Stimulated activated CD8-positive, alpha-beta memory T cell treated with anti-CD3 and anti-CD28 coated beads, Interleukin-2, amount 100 ng/mL, for 48 hours (primary cell): ENCODE measurements around the gene GPR37.
A peak's percentile ranks its signal among the peaks of the same experiment; 100 is the strongest.

Experiments
- DNase-seq, 2 donors: peaks; one replicate each; pipeline ENCODE4 v3.0.0-alpha.2; 2020; ENCODE audit warnings: low read depth in 2 of 2

The GPR37 gene, protein sequence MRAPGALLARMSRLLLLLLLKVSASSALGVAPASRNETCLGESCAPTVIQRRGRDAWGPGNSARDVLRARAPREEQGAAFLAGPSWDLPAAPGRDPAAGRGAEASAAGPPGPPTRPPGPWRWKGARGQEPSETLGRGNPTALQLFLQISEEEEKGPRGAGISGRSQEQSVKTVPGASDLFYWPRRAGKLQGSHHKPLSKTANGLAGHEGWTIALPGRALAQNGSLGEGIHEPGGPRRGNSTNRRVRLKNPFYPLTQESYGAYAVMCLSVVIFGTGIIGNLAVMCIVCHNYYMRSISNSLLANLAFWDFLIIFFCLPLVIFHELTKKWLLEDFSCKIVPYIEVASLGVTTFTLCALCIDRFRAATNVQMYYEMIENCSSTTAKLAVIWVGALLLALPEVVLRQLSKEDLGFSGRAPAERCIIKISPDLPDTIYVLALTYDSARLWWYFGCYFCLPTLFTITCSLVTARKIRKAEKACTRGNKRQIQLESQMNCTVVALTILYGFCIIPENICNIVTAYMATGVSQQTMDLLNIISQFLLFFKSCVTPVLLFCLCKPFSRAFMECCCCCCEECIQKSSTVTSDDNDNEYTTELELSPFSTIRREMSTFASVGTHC

DNA sequence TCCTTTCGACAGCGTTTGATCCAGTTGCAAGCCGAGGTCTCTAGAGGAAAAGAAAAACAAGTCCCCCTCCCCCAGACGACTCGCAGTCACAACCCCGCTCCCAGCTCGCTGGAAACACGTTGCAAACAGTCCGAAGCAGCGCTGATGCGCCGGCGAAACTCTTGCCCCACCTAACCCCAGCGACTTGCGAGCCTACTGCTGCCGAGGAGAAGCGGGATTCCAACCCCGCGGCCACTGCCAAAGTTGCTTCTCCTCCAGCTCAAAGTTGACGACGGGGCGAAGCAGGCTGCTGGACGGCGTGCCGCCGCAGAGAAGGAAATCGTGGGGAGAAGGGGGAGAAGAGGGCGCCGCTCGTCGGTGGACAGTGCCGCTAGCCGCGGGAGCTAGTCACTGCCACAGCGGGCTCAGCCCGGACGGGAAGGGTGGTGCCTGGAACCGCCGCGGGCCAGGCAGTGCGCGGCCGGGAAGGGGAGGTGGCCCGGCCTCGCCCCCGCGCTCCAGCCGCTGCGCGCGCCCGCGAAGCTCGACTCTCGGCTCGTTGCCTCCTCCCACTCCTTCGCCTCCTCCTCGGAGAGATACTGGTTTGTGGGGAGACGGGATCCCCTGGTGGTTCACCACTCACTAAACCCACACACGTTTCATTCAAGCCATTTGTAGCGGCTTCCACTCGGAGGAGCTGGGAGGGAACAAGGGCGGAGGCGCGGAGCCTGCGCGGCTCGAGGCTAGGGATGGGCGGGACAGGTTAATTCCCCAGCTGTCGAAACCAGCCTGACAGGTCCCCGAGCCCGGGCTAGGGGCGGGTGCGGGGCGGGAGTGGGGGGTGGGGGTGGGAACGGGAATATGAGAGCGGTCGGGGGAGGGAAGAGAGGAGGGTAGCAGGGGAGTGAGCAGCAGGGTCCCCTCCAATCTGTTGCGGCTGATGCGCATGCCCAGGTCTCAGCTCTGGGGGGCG is at the start of gene GPR37:
Gene GPR37 (minus strand): TSS at position 392 of the 952 bp plus-strand sequence. CDS start 816 bp downstream, outside the sequence.
- DNase-seq = peak; percentile 18 to 27

DNA sequence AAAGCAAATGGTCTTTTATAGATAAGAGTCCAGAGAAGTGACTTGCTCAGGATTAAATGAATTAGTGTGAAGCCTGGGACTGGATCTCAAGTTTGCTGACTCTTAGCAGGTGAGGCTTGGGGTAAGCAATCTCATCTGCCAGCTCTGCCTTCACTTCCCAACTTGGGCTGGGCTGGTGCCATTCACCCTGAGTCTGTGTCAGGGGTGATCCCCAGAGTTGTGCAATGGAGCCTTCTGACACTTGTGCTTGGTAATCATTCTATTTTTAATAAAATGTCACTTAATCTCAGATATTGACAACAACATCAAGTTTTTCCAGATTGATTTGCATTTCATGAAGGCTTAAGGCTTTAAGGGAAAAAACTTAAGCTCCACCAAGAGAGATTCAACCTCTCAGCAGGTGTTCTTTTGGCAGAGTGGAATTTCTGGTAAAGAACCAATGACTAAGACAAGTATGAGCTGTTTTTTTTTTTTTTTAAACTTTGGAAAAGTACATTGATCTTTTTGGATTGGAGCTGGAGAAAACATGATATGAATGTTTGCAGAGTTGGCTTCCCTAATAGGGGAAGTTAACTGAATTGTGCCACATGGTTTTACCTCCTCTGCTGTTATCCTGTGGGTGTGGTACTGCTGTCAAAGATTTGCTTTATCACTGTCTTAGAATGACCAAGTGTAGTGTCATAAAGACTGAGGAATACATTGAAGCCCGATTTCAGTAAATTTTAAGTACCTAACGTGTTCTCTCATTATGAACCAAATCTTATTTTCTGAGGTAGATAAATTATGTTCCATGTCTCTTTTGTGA is 48.6 kb upstream of the GPR37 start:
- no peak for DNase-seq

DNA sequence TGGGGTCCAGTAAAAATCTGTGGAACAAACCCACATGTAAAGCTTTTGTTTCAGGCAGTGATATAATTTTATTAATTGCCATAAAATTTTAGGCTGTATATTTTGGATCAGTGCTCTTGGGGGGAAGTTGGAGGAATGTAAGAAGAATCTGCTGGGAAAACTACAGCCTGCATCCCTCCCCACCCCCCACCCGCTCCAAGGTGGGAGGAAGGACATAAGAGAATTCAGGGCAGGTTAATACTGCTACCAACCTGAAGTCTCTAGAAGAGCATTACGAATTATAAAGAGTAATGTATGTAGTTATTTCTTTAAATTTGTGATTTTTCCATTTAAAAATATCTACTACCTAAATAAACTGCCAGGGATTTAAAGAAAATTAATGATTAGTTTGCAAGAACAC is 47.2 kb upstream of the GPR37 start:
- no peak for DNase-seq

DNA sequence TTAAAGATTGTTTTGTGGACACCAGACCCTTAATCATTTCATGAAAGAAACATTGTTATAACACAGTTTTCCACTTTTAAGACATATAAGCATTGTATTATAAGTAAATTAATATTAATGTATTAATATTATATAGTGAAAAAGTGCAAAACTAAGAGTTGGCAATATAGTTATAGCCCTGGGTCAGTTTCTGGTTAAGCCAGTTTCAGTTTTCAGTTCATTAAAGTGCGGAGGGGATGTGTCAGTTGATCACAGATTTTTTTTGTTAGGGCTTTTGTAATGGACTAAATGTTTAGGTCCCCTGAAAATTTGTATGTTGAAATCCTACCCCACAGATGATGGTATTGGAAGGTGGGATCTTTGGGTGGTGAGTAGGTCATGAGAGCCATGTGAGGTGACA is 45.7 kb upstream of the GPR37 start:
- no peak for DNase-seq

DNA sequence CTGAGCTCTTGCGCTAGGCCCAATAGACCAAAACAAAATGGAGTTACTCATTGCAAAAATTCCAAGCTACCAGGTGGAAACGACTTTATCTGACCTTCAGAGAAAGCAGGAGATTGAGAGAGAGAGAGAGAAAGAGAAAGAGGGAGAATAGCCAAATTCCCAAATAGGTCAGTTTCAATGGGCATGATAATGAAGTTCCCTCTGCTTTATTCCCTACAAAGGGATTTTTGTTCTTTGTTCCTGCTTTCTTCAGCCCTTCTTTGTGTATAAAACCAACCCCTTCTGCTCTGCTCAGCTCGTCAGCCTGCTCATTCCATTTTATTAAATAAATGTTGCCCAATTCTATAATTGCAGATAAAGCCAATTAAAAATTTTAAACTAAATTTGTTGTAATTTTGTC is 45.0 kb upstream of the GPR37 start:
- DNase-seq = no peak

DNA sequence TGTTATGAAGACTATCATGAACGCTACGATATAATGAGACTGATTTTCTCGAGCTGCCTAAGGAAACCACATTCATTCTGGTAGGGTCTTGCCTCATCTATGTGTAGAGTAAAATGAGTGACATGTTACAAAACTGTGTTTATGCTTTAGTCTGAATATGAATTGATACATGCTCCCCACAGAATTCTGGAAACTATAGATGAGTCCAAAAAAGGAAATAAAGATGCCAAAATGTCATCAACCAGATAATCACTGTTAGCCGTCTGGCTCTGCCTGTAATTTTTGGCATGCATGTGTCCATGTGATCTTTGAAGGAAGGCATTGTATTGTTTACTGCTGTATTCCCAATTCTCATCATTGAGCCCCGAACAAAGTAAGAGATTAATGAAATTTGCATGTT is 42.6 kb upstream of the GPR37 start:
- DNase-seq = no peak

DNA sequence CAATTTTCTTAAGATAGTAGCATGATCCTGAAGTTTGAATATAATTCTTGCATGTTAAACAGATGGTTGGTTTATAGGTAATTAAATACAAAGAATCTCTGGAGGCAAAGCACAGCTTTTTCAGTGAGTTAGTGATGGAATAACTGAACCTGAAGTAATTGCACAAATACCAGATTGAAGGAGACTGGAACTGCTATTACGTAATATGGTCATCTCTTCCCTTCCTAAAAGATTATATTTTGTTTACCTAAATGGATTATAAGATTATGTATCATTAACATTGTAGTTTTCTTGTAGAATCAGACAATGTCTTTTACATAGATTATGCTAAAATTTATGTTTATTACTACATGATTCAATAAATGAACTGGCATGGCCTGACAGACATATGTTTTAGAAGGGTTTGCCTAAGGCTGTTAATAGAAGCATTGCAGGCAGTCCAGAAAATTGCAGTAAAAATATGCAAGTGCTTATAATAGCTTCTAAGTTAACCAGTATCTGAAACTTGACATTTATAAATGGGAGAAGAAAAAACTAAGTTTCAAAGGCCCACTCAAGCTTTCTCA is 35.8 kb upstream of the GPR37 start:
- no peak for DNase-seq

DNA sequence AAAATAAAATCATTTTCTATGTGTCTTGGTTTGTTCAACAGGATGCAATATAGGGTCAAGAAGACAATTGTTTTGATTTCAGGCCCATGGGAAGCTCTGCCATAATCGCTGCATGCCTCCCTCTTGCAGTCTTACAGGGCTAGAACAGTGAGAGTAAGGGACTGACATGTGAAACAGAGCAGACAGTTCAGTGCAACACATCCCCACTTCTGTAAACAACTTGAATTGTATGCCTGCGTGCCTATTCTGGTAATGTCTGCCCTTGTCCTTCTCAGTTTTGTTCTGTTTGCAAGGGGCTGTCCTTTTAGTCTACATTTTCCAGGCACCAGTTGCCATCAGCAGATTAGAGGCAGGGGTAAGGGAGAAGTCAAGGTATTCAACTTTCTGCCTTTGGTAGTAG is 34.8 kb upstream of the GPR37 start:
- DNase-seq = no peak

DNA sequence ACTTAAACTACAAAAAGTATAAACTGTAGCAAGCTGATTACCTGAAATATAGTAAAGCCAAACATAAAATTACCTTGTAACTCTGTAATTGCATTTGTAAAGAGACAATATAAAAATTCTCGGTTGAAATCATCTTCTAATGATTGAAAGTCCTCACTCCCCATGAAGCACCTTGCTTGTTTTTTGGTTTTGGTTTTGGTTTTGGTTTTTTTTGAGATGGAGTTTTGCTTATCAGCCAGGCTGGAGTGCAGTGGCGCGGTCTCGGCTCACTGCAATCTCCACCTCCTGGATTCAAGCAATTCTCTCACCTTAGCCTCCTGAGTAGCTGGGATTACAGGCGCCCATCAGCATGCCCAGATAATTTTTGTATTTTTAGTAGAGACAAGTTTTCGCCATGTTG is 33.9 kb upstream of the GPR37 start:
- DNase-seq = no peak

DNA sequence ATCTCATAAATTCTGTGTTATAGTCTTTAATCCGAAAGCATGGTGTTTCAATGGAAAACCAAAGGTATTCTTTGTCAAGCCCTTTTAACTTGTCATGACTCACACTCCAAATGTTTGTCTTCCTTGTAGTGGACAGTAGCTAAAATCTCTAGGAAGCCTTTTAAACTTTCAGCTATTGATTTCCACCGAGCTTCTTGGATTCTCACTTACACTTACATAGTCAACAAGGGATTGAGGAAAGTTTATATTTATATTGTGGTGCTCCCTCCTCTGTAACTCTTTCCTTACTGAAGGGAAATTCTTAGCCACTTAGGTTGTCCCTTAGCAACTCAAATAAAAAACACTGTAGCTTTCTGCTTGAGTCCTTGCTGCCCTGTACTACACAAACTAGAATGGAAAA is 31.2 kb upstream of the GPR37 start:
- no peak for DNase-seq

DNA sequence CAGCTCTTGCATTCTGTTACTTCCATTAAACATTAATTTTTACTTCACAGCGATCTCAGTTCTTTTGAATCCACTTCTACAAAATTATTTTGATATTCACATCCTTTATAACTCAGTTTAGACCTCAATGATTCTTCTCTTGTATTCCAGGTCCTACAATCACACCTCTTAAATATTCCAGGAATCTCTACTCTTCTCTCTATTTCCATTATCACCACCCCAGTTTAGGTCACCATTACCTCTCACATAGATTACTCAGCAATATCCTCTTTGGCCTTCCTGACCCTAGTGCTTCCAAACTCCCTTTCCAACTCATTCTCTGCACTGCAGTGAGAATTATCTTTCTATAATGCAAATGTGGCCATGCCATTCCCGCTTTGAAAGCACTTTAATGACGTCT is 27.1 kb upstream of the GPR37 start:
- DNase-seq = no peak

DNA sequence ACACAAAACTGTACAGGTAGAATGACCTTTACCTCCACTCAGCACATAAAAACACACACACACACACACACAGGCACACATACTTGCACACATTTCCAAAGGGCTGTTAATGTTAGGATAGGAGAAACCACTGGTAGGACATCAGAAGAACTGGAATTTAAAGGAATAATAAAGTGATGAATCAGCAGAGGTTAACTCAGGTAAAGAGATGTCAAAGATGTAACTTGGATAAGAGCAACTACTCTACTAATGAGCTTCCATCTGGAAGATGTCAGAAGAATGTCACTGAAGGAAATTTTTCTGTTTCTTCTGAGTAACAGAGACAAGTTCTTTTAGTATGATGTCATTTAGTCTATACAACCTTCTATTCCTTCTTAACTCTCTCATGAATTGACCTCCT is 26.4 kb upstream of the GPR37 start:
- no peak for DNase-seq

DNA sequence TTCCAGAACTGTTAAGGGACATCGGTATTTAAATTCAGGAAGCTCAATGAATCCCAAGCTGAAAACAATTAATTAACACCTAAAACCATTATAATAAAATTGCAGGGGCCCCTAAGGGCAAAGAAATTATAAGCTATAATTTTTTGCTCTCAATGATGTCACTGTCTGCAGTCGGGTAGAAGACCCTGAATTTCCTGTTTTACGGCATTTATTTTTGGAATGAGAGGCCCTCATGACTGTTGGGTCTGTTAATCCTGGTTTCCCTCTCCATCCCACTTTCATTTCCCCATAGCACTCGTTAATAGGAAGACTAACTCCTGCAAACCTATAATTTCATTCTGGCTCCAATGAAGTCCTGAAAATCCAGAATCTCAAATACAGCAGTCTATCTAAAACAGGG is 25.8 kb upstream of the GPR37 start:
- no peak for DNase-seq

DNA sequence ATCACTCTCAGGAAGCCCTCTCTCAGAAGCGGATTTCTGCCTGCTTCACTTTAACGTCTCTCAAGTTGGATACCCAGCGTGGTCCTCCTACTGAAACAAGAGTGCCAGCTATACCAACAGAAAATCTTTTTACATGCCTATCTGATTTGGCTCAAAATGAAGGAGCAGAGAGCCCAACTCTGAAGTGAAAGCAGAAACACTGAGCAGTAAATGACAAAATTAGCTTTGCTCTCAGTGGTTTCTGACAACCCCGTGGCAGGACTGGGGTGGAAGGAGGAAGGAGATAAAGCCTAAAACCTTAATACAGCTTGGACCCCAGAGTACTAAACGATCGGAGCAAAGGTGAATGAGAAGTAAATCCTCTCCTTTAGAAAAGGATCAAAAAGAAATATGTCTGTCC is 25.1 kb upstream of the GPR37 start:
- no peak for DNase-seq

DNA sequence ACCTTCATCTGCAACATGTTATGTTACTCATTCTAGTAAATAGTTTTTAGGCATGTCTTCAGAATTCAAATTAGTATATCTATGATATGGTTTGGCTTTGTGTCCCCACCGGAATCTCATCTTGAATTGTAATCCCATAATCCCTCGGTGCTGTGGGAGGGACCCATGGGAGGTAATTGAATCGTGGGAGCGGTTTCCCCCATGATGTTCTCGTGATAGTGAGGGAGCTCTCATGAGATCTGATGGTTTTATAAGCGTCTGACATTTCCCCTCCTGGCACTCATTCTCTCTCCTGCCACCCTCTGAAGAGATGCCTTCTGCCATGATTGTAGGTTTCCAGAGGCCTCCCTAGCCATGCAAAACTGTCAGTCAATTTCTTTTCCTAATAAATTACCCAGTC is 20.4 kb upstream of the GPR37 start:
- DNase-seq = no peak

DNA sequence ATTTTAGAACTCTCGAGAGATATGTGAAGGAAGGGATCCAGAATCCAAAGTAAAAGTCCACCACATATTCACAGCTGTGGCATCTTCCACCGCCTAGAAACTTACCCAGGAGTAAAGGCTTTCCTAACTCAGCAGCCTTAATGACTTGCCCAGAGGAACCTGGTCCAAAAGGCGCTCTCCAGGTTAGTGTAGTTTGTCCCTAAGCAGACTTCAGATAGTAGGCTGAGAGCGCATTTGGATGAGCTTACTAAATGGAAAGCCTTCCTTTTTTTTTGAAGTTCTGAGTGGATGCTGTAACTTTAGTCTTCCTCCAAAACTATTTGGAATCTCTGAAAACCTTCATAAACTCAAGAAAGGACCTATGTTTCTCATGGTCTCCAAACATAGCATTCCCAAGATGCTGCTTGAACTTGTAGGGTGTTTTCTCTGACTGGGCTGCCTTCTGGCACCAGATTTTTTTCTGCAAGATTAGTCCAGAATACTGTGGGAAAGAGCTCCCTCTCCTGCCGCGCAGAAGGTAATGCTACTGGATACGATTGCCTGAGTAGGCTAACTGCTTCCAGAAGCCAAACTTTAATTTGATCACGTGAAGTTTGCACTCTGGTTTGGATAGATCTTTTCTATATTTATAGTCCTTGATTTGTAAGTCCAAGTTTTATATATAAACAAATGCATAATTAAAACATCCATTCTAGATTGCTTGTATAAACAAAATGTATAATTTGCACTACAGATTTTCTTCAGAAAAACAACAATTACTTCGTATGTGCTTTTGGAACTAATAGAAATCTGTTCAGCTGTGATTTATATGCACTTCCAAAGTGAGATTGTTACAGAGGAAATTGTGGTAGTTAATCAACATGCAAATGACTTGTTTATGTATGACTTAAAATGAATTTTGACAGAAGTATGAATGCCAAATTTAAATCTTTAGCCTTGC is 19.6 kb upstream of the GPR37 start:
- DNase-seq = no peak

DNA sequence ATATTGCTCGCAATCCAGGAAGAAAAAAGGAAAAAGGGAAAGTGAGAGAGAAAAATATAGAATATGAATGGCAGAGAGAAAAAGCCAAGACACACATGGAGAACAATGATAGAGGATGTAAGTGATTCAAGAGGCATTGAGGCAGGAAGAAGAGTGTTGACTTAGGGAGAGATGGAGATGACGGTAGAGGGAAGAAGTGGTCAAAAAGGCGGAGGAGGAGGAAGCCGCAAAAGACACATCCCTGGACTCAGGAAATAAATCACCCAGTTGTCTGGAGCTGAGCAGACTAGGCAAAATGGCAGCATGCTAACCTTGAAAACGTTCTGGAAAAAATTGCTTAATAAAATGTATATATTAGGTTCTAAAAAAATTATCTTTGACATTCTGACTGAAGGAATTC is 17.7 kb upstream of the GPR37 start:
- no peak for DNase-seq

DNA sequence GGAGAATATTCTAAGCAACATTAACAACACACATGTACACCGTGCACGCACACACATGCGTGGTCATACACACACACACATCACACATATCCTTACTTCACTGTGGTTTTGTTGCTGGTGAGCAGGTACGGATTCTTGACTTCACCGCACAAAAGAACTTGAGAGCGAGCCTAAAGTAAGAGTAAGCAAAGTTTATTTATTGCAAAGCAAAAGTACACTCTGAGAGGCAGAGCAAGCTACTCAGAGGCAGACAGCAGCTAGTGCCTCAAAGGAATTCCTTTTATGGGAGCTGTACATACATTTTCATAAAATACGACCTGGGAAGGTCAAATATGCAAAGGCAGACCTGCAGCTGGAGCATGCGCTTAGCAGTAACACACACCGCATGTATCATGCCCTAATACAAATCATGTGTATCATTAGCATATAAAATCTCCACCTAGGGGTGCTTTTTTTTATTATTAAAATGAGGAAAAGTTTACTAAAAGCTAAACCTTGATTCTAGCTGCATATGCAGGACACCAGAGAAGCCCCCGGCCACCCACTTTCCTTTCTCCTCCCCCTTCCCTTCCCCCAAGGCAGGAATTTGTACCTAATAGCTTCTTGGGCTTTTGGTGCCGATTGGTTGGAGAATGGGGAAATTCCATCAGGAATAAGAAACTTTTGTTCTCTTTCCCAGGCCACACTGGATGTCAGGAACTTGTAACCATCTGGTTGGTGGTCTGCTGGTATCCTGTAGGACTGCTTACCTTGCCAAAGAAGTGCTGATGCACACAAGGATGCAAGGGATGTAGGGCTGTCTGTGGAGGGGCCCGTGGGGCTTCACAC is 16.5 kb upstream of the GPR37 start:
- DNase-seq = no peak

DNA sequence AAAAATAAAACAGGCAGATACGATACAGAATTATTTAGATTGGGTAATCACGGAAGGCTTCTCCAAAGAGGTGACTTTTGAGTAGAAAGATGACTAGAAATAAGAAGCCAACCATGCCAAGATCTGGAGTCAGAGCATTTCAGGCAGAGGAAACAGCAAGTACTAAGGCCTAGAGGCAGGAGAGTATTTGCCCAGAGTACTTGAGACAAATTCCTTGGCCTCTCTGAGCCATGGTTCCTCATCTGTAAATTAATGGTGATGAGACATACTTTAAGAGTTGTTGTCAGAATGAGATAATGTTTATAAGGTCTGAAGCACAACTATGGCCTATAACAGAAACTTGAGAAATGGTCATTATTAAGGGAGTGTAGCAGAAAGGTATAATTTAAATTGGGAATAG is 15.8 kb upstream of the GPR37 start:
- no peak for DNase-seq
